HepG2 (cell line): ENCODE data around the gene CDH13.

Experiments used
- ARNT ChIP-seq: fragments of 450-650 bp; IDR thresholded peaks from 2 replicates; pipeline ENCODE4 v1.6.1; 2017
- EP300 ChIP-seq, 3 experiments: sonication (generic) in 1 of 3; formaldehyde crosslinking in 1 of 3; IDR thresholded peaks; 2 replicates each; pipeline versions ENCODE4 v1.5.1 to v1.6.1; 2011 to 2020; ENCODE audit warnings: low read depth in 2 of 3, low read length in 2 of 3, borderline replicate concordance in 1 of 3, improper control_type of control experiment in 1 of 3, mild to moderate bottlenecking in 1 of 3, missing genetic modification reagents in 1 of 3, moderate library complexity in 1 of 3
- TP53 ChIP-seq: sonication (generic); formaldehyde crosslinking; conservative IDR thresholded peaks from 2 replicates; pipeline ENCODE4 v1.4.0; 2020; ENCODE audit warnings: missing genetic modification reagents

- no peak for TF ChIP-seq ARNT
- no peak for TF ChIP-seq TP53 (CRISPR knock-in tag)
- TF ChIP-seq EP300 (IDR thresholded peaks at IDR 0.05; ENCODE audit: low read depth in 2 of 2, low read length in 2 of 2), result no peak
- TF ChIP-seq EP300 (CRISPR knock-in tag; IDR thresholded peaks at IDR 0.05; ENCODE audit: borderline replicate concordance), result no peak
Observed at GRCh38 chr16:83397601-83398291, 771.0 kb downstream of the CDH13 start.
